GM23248 (cell line): ENCODE results near the gene SFRP4.

Experiments used
- EZH2 ChIP-seq: fragments of 200-600 bp; sonication (generic); IDR thresholded peaks from 2 replicates; pipeline ENCODE4 v1.6.1; 2018; ENCODE audit warnings: antibody characterized with exemption, mild to moderate bottlenecking; ENCODE audit not compliant: insufficient read depth, poor library complexity, severe bottlenecking
- EZH2phosphoT487 ChIP-seq: fragments of 200-600 bp; sonication (generic); IDR thresholded peaks from 2 replicates; pipeline ENCODE4 v1.6.1; 2018; ENCODE audit warnings: antibody characterized with exemption, moderate library complexity, mild to moderate bottlenecking, low read depth; ENCODE audit not compliant: insufficient read depth

DNA sequence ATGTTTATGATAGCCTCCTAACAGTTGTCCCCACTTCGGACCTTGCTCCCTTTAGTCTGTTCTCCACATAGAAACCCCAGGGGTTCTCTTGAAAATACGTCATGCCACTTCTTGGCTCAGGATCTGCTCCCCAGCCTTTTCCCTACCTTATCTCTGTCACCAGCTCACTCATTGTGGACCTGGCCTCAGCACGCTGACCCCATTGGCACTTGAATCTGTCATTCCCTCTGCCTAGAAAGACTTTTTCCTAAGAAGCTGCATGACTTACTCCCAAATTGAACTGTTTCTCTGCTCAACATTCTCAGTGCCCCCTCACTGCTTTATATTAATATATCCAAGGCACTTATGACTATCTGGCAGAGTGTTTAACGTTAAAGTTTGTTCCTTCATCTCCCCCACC lies 12.3 kb upstream of the SFRP4 start:
- TF ChIP-seq EZH2 (no peak), EZH2phosphoT487 (no peak)
